Rectal smooth muscle tissue (tissue), 1 donor: ENCODE measurements around the gene ZNF839.
"Not testable (repeated sequence)": the region's sequence is repeated elsewhere in the genome, so short reads cannot be mapped to it uniquely, and the experiment has no call there.

ENCODE experiments used
- H3K27ac ChIP-seq: one replicate; pipeline ENCODE4 v1.7.0; 2013; ENCODE audit warnings: low read depth, low read length, inconsistent platforms
- H3K27me3 ChIP-seq: one replicate; pipeline ENCODE4 v1.7.0; 2013; ENCODE audit warnings: low read length; ENCODE audit not compliant: control insufficient read depth, insufficient read depth
- H3K36me3 ChIP-seq: one replicate; pipeline ENCODE4 v1.7.0; 2013; ENCODE audit warnings: low read length; ENCODE audit not compliant: control insufficient read depth, insufficient read depth
- H3K4me1 ChIP-seq: one replicate; pipeline ENCODE4 v1.7.0; 2013; ENCODE audit warnings: low read length; ENCODE audit not compliant: control insufficient read depth, insufficient read depth
- H3K4me3 ChIP-seq: one replicate; pipeline ENCODE4 v1.7.0; 2013; ENCODE audit warnings: low read length
- H3K9ac ChIP-seq: one replicate; pipeline ENCODE4 v1.7.0; 2013; ENCODE audit warnings: low read length

ZNF839 gene

GRCh38 chr14:102333795-102334705 is 14.5 kb downstream of the ZNF839 start:
- peaks cover 15% of the 10 kb centered on the region for H3K36me3 ChIP-seq
- H3K27ac ChIP-seq: no peak overlapping the region
- no peak overlapping the region for H3K9ac ChIP-seq
- H3K27me3 ChIP-seq: no peaks in the 10 kb centered on the region
- no peaks in the 10 kb centered on the region for H3K4me1 ChIP-seq
- no peak overlapping the region for H3K4me3 ChIP-seq

GRCh38 chr14:102335163-102335562 is 15.6 kb downstream of the ZNF839 start:
- Histone ChIP-seq H3K9ac (no peak overlapping the region), H3K4me3 (no peak overlapping the region), H3K4me1 (no peaks in the 10 kb centered on the region), H3K27me3 (no peaks in the 10 kb centered on the region), H3K27ac (no peak overlapping the region), H3K36me3 (peaks cover 16% of the 10 kb centered on the region)

- no peak overlapping the region for H3K27ac ChIP-seq
- no peak overlapping the region for H3K4me3 ChIP-seq
- H3K9ac ChIP-seq: no peak overlapping the region
- H3K4me1 ChIP-seq: no peaks in the 10 kb centered on the region
- peaks cover 30% of the 10 kb centered on the region for H3K36me3 ChIP-seq
- H3K27me3 ChIP-seq: no peaks in the 10 kb centered on the region
Observed at GRCh38 chr14:102338724-102339123, 19.2 kb downstream of the ZNF839 start.

- Histone ChIP-seq H3K27ac (no peak overlapping the region), H3K9ac (no peak overlapping the region), H3K4me1 (no peaks in the 10 kb centered on the region), H3K4me3 (no peak overlapping the region), H3K36me3 (peaks cover 31% of the 10 kb centered on the region), H3K27me3 (no peaks in the 10 kb centered on the region)
Observed at GRCh38 chr14:102341566-102341965, 22.0 kb downstream of the ZNF839 start.

GRCh38 chr14:102342238-102342637 is 22.7 kb downstream of the ZNF839 start:
- no peak overlapping the region for H3K4me3 ChIP-seq
- no peaks in the 10 kb centered on the region for H3K4me1 ChIP-seq
- H3K9ac ChIP-seq: no peak overlapping the region
- no peak overlapping the region for H3K27ac ChIP-seq
- H3K27me3 ChIP-seq: no peaks in the 10 kb centered on the region
- peaks cover 30% of the 10 kb centered on the region for H3K36me3 ChIP-seq

GRCh38 chr14:102344084-102344483 is 24.5 kb downstream of the ZNF839 start:
- Histone ChIP-seq H3K4me3 (no peak overlapping the region), H3K36me3 (peaks cover 31% of the 10 kb centered on the region), H3K27me3 (no peaks in the 10 kb centered on the region), H3K9ac (no peak overlapping the region), H3K27ac (no peak overlapping the region), H3K4me1 (no peaks in the 10 kb centered on the region)

- Histone ChIP-seq H3K36me3 (peaks cover 30% of the 10 kb centered on the region), H3K27ac (no peak overlapping the region), H3K4me1 (no peaks in the 10 kb centered on the region), H3K27me3 (no peaks in the 10 kb centered on the region), H3K4me3 (no peak overlapping the region), H3K9ac (no peak overlapping the region)
Observed at GRCh38 chr14:102344485-102344884, 24.9 kb downstream of the ZNF839 start.

GRCh38 chr14:102345232-102345631 is 25.7 kb downstream of the ZNF839 start:
- no peak overlapping the region for H3K27ac ChIP-seq
- no peaks in the 10 kb centered on the region for H3K4me1 ChIP-seq
- peaks cover 30% of the 10 kb centered on the region for H3K36me3 ChIP-seq
- H3K27me3 ChIP-seq: no peaks in the 10 kb centered on the region
- H3K9ac ChIP-seq: no peak overlapping the region
- no peak overlapping the region for H3K4me3 ChIP-seq

- no peak overlapping the region for H3K27ac ChIP-seq
- no peaks in the 10 kb centered on the region for H3K27me3 ChIP-seq
- H3K36me3 ChIP-seq: peaks cover 24% of the 10 kb centered on the region
Observed at GRCh38 chr14:102346645-102347044, 27.1 kb downstream of the ZNF839 start.

GRCh38 chr14:102348376-102348775 is 28.8 kb downstream of the ZNF839 start:
- Histone ChIP-seq H3K36me3 (peaks cover 26% of the 10 kb centered on the region), H3K27ac (no peak overlapping the region), H3K9ac (no peak overlapping the region), H3K4me3 (no peak overlapping the region), H3K4me1 (no peaks in the 10 kb centered on the region), H3K27me3 (no peaks in the 10 kb centered on the region)

More at GRCh38 chr14:102346645-102347044, 27.1 kb downstream of the ZNF839 start:
- Histone ChIP-seq H3K4me1 (no peaks in the 10 kb centered on the region), H3K9ac (no peak overlapping the region), H3K4me3 (no peak overlapping the region)

- Histone ChIP-seq H3K27ac (no peak overlapping the region), H3K4me3 (no peak overlapping the region), H3K9ac (no peak overlapping the region), H3K36me3 (peaks cover 24% of the 10 kb centered on the region), H3K27me3 (no peaks in the 10 kb centered on the region), H3K4me1 (no peaks in the 10 kb centered on the region)
Observed at GRCh38 chr14:102351023-102351422, 31.5 kb downstream of the ZNF839 start.

GRCh38 chr14:102351593-102351992 is 32.0 kb downstream of the ZNF839 start:
- H3K27ac ChIP-seq, H3K9ac ChIP-seq, H3K27me3 ChIP-seq, H3K4me1 ChIP-seq, H3K4me3 ChIP-seq: not testable (repeated sequence)
- peaks cover 24% of the 10 kb centered on the region for H3K36me3 ChIP-seq

GRCh38 chr14:102352213-102352612 is 32.7 kb downstream of the ZNF839 start:
- H3K4me3 ChIP-seq: no peak overlapping the region
- H3K9ac ChIP-seq: no peak overlapping the region
- H3K27me3 ChIP-seq: no peaks in the 10 kb centered on the region
- H3K36me3 ChIP-seq: peaks cover 24% of the 10 kb centered on the region
- H3K4me1 ChIP-seq: no peaks in the 10 kb centered on the region
- no peak overlapping the region for H3K27ac ChIP-seq
